Endodermal cell (in vitro differentiated cells): ENCODE measurements around the gene GAPDHS. TPM values are rescaled to one million over a fixed set of nuclear protein-coding genes. Genes with fewer than 3 reads are reported as not detected.
A peak's percentile ranks its signal among the peaks of the same experiment; 100 is the strongest.

Experiments used
- DNase-seq: peaks from one replicate; pipeline ENCODE4 v3.0.0-alpha.2; 2017
- H3K27ac ChIP-seq: 2 replicates; pipeline ENCODE4 v1.5.1; 2013; ENCODE audit warnings: mild to moderate bottlenecking, low read depth, low read length, moderate library complexity
- H3K27me3 ChIP-seq: 2 replicates; pipeline ENCODE4 v1.6.1; 2013; ENCODE audit warnings: mild to moderate bottlenecking, low read length, moderate library complexity; ENCODE audit not compliant: insufficient read depth, control insufficient read depth, poor library complexity, severe bottlenecking
- H3K36me3 ChIP-seq: 2 replicates; pipeline ENCODE4 v1.7.0; 2013; ENCODE audit warnings: mild to moderate bottlenecking, low read length, moderate library complexity; ENCODE audit not compliant: control insufficient read depth, insufficient read depth
- H3K4me1 ChIP-seq: one replicate; pipeline ENCODE4 v1.7.0; 2013; ENCODE audit warnings: low read length; ENCODE audit not compliant: control insufficient read depth, insufficient read depth
- H3K4me3 ChIP-seq: 2 replicates; pipeline ENCODE4 v1.5.1; 2013; ENCODE audit warnings: mild to moderate bottlenecking, low read length, moderate library complexity
- H3K9ac ChIP-seq: 2 replicates; pipeline ENCODE4 v1.6.1; 2013; ENCODE audit warnings: mild to moderate bottlenecking, low read length, moderate library complexity; ENCODE audit not compliant: poor library complexity, severe bottlenecking; ENCODE audit errors: extremely low read depth
- H3K9me3 ChIP-seq: 2 replicates; pipeline ENCODE4 v1.6.1; 2013; ENCODE audit warnings: mild to moderate bottlenecking, low read length, moderate library complexity; ENCODE audit not compliant: control insufficient read depth
- H3K27ac Mint-ChIP-seq: 2 replicates; pipeline ENCODE4 v1.8.0; 2020; ENCODE audit warnings: mixed read lengths
- H3K27me3 Mint-ChIP-seq: 2 replicates; pipeline ENCODE4 v1.8.0; 2021; ENCODE audit warnings: mild to moderate bottlenecking, mixed read lengths; ENCODE audit not compliant: insufficient read depth
- H3K36me3 Mint-ChIP-seq: 2 replicates; pipeline ENCODE4 v1.8.0; 2020; ENCODE audit warnings: low read depth, mixed read lengths
- H3K4me1 Mint-ChIP-seq: 2 replicates; pipeline ENCODE4 v1.8.0; 2020; ENCODE audit warnings: mixed read lengths
- H3K4me3 Mint-ChIP-seq: 2 replicates; pipeline ENCODE4 v1.8.0; 2020; ENCODE audit warnings: mild to moderate bottlenecking, moderate library complexity, mixed read lengths
- H3K9me3 Mint-ChIP-seq: 2 replicates; pipeline ENCODE4 v1.8.0; 2020; ENCODE audit warnings: mild to moderate bottlenecking, mixed read lengths
- WGBS, 2 experiments: methylation state at CpG; one replicate each; pipeline versions ENCODE4 v1.1.5 to v1.1.7; 2013; ENCODE audit warnings: missing lambda C conversion rate in 2 of 2, mixed read lengths in 1 of 2; ENCODE audit not compliant: insufficient coverage in 1 of 2, insufficient read length in 1 of 2; 5-methylcytosine and 5-hydroxymethylcytosine counted together
- total RNA-seq, 2 donors: library from RNA; stranded (reverse); fragmentation: NEBNext Ultra II Directional in 1 of 2; extraction: Animal tissue kit (Norgen Biotek cat#: 25700) in 1 of 2; gene quantifications; 2 replicates in 1 of 2; 3 replicates in 1 of 2; pipeline ENCODE4 v1.2.1, GENCODE V29; 2021
- TF ChIP-seq, protein P1 (sequence below): fragments of 200-600 bp; sonication (generic); conservative IDR thresholded peaks from 2 replicates; pipeline ENCODE4 v1.5.0; 2021; ENCODE audit warnings: antibody characterized with exemption, mild to moderate bottlenecking

The GAPDHS gene
- total RNA-seq, 2 donors from 2014 or later: not detected

GRCh38 chr19:35506011-35506410, 27.2 kb upstream of the GAPDHS start:
- Histone ChIP-seq H3K36me3 (peaks cover 73% of the 10 kb centered on the region), H3K9me3 (no peaks in the 10 kb centered on the region), H3K27ac (no peak overlapping the region), H3K9ac (no peak overlapping the region), H3K4me1 (peaks cover 11% of the 10 kb centered on the region), H3K27me3 (no peaks in the 10 kb centered on the region), H3K4me3 (no peak overlapping the region)
- H3K4me1 Mint-ChIP-seq: peaks cover 37% of the 10 kb centered on the region
- no peak overlapping the region for H3K27ac Mint-ChIP-seq
- no peak for DNase-seq
- 93% methylated on average over 2 to 7 of the region's 7 CpGs for WGBS, 2 experiments
- TF ChIP-seq, protein P1, sequence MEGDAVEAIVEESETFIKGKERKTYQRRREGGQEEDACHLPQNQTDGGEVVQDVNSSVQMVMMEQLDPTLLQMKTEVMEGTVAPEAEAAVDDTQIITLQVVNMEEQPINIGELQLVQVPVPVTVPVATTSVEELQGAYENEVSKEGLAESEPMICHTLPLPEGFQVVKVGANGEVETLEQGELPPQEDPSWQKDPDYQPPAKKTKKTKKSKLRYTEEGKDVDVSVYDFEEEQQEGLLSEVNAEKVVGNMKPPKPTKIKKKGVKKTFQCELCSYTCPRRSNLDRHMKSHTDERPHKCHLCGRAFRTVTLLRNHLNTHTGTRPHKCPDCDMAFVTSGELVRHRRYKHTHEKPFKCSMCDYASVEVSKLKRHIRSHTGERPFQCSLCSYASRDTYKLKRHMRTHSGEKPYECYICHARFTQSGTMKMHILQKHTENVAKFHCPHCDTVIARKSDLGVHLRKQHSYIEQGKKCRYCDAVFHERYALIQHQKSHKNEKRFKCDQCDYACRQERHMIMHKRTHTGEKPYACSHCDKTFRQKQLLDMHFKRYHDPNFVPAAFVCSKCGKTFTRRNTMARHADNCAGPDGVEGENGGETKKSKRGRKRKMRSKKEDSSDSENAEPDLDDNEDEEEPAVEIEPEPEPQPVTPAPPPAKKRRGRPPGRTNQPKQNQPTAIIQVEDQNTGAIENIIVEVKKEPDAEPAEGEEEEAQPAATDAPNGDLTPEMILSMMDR: no peak
- H3K9me3 Mint-ChIP-seq: no peaks in the 10 kb centered on the region
- no peak overlapping the region for H3K4me3 Mint-ChIP-seq
- no peaks in the 10 kb centered on the region for H3K27me3 Mint-ChIP-seq
- peaks cover 70% of the 10 kb centered on the region for H3K36me3 Mint-ChIP-seq

- Histone ChIP-seq H3K4me1 (peaks cover 11% of the 10 kb centered on the region), H3K4me3 (peak overlapping the region; percentile 100), H3K27ac (no peak overlapping the region), H3K9me3 (no peaks in the 10 kb centered on the region), H3K27me3 (no peaks in the 10 kb centered on the region), H3K9ac (no peak overlapping the region), H3K36me3 (peaks cover 57% of the 10 kb centered on the region)
- TF ChIP-seq, protein P1: no peak
- WGBS, 2 experiments: 87 to 95% methylated on average over 11 of the region's 11 CpGs
- H3K36me3 Mint-ChIP-seq: peaks cover 56% of the 10 kb centered on the region
- H3K27me3 Mint-ChIP-seq: peaks cover 5% of the 10 kb centered on the region
- DNase-seq: no peak
- H3K27ac Mint-ChIP-seq: peak overlapping the region; percentile 4
- peak overlapping the region; percentile 99 for H3K4me3 Mint-ChIP-seq
- H3K4me1 Mint-ChIP-seq: peaks cover 31% of the 10 kb centered on the region
- H3K9me3 Mint-ChIP-seq: no peaks in the 10 kb centered on the region
Observed at GRCh38 chr19:35507561-35507960, 25.7 kb upstream of the GAPDHS start.

GRCh38 chr19:35508129-35508528, 25.1 kb upstream of the GAPDHS start:
- WGBS, 2 experiments: 90 to 100% methylated on average over 2 of the region's 3 CpGs
- peak overlapping the region; percentile 100 for H3K4me3 ChIP-seq
- Mint-ChIP-seq H3K9me3 (no peaks in the 10 kb centered on the region), H3K4me3 (peak overlapping the region; percentile 99), H3K27me3 (peaks cover 5% of the 10 kb centered on the region), H3K27ac (no peak overlapping the region), H3K4me1 (peaks cover 26% of the 10 kb centered on the region), H3K36me3 (peaks cover 50% of the 10 kb centered on the region)
- peaks cover 11% of the 10 kb centered on the region for H3K4me1 ChIP-seq
- no peak overlapping the region for H3K27ac ChIP-seq
- no peaks in the 10 kb centered on the region for H3K9me3 ChIP-seq
- TF ChIP-seq, protein P1: no peak
- H3K36me3 ChIP-seq: peaks cover 52% of the 10 kb centered on the region
- no peak for DNase-seq
- H3K9ac ChIP-seq: peak overlapping the region; percentile 16
- no peaks in the 10 kb centered on the region for H3K27me3 ChIP-seq
